Measurements from ENCODE around the gene SIN3A.
A peak's percentile ranks its signal among the peaks of the same experiment; 100 is the strongest.

Gene SIN3A

DNA sequence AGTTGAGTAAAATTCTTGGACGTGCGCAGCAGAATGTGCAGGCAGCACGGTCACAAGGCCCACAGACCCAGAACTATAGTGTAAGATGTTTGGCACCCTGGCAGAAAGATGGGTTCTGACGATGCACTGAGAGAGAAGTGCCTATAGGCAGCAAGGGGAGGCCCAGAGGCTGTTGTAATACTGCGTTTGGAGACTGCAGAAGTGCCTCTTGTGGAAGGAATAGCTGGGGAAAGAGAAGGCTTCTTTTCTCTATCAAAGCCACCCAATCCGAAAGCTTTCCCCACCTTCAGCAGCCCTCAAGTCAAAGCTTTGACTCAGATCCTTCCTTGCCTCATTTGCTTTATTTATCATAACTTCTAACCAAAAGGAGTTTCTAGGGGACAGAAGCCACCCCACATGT is 5.2 kb upstream of the SIN3A start:
- no peak overlapping the region for H2AFZ ChIP-seq (ENCODE audit: low read length, unreplicated experiment)
- peak overlapping the region; percentile 73; the same call in 1 of the 2 replicates for H3K27ac ChIP-seq (ENCODE audit: low read depth, low read length)
- no peaks in the 10 kb centered on the region for H3K27me3 ChIP-seq (ENCODE audit: insufficient read depth, low read length)
- H3K4me3 ChIP-seq (ENCODE audit: low read depth, low read length), result peak overlapping the region; percentile 87
- no peaks in the 10 kb centered on the region for H3K79me2 ChIP-seq (ENCODE audit: control insufficient read depth, insufficient read depth, low read length, unreplicated experiment)
- peaks cover 10% of the 10 kb centered on the region for H3K4me1 ChIP-seq (ENCODE audit: control insufficient read depth, insufficient read depth, low read length, unreplicated experiment)
- H3K36me3 ChIP-seq (ENCODE audit: insufficient read depth, low read length), result no peaks in the 10 kb centered on the region

DNA sequence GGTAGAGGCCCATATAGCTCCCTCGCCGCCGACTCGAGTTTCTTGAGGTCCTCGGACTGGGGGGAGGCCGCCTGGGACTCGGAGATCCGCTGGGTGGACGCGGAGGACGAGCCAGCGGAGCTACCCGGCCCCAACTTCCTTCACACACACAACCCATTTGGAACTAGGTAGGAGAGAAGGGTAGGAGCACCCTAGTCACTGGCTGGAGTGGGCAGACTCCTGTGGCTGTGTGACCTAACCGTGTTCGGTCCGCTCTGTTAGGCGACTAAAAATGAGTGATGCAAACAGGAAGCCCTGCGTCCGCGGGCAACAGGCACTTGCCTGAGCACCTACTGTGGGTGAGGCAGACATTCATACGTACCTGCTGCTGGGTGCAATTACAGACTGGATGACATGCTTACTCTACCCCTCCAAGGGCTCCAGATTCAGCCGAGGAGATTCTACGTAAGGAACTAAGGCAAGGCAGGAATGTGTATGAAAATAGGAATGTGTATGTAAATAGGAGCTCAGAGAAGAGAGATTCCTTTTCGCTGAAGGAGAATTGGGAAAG is 4.6 kb upstream of the SIN3A start:
- peak overlapping the region; percentile 57 for H2AFZ ChIP-seq (ENCODE audit: low read length, unreplicated experiment)
- H3K79me2 ChIP-seq (ENCODE audit: control insufficient read depth, insufficient read depth, low read length, unreplicated experiment), result no peaks in the 10 kb centered on the region
- no peaks in the 10 kb centered on the region for H3K36me3 ChIP-seq (ENCODE audit: insufficient read depth, low read length)
- peak overlapping the region; percentile 73 for H3K27ac ChIP-seq (ENCODE audit: low read depth, low read length)
- H3K4me3 ChIP-seq (ENCODE audit: low read depth, low read length), result peak overlapping the region; percentile 87
- H3K27me3 ChIP-seq (ENCODE audit: insufficient read depth, low read length), result no peaks in the 10 kb centered on the region
- H3K4me1 ChIP-seq (ENCODE audit: control insufficient read depth, insufficient read depth, low read length, unreplicated experiment), result peaks cover 10% of the 10 kb centered on the region

DNA sequence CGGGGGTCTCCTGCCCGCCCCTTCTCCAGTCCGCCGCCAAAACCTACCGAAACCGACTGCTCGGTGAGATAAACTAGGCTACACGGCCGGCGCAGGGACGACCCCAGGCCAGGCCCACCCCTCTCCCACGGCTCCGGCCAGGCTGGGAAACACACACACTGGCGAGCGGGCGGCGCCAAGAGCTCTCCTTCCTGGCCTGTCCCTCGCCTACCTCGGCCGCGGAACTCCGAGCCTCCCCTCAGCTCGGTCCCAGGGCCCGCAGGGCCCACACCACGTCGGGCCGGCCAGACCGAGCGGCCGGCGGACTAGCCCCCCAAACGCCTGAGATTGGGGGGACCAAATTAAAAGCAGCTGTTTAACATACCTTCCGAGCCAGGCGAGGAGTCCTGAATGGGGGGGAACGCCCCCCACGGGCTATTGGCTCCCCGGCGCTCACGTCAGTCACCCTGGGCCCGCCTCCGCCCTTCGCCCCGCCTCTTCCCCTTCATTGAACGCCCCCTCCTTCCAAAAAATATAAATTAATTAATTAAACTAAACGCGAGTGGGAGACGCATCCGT is 4.0 kb upstream of the SIN3A start:
- H3K4me3 ChIP-seq (ENCODE audit: low read depth, low read length), result peak overlapping the region; percentile 87
- peak overlapping the region; percentile 73 for H3K27ac ChIP-seq (ENCODE audit: low read depth, low read length)
- H2AFZ ChIP-seq (ENCODE audit: low read length, unreplicated experiment), result peak overlapping the region; percentile 65
- H3K36me3 ChIP-seq (ENCODE audit: insufficient read depth, low read length), result no peaks in the 10 kb centered on the region
- peaks cover 10% of the 10 kb centered on the region for H3K4me1 ChIP-seq (ENCODE audit: control insufficient read depth, insufficient read depth, low read length, unreplicated experiment)
- no peaks in the 10 kb centered on the region for H3K27me3 ChIP-seq (ENCODE audit: insufficient read depth, low read length)
- H3K79me2 ChIP-seq (ENCODE audit: control insufficient read depth, insufficient read depth, low read length, unreplicated experiment), result no peaks in the 10 kb centered on the region

DNA sequence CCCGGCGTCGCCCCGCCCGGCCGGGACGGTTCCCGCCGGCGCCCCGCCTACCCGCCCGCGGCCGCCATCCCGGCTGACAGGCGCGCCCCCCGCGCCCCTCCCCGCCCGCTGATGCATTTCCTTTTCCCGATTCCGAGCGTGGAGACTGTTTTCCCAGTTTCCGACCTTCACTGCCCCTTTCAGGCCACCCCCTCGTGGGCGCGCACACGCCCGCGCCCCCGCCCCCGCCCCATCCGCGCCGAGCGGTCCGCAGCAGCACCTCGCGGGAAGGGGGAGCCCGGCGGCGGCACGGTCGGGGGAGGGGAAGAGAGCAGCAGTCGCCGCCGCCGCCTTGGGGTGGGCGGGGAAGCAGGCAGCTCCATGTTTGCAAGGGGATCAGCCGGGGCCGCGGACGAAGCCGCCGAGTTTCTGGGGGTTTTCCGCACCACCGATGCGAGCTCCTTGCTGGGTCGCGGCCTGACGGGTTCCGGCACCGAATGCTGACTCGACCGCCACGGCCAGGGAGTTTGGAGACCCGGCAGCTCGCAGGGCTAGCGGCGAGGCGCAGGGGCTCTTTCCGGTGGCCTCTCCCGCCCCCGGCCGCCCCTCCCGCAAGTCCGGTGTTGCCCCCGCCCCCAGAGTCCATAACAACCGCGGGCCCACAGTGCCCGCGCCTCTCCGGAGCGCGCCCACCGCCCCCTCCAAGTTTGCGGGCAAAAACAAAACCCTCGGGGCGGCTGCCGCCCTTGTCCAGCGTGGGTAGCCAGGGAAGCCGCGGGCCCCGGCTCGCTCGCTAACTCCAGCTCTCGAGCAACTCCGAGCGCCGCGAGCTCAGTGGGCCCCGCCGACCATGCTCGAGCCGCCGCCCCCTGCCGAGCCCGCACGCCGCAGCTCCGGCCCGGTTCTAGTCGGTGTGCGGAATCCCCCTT is 3.2 kb upstream of the SIN3A start:
- peak overlapping the region; percentile 73 for H3K27ac ChIP-seq (ENCODE audit: low read depth, low read length)
- peak overlapping the region; percentile 81 for H2AFZ ChIP-seq (ENCODE audit: low read length, unreplicated experiment)

DNA sequence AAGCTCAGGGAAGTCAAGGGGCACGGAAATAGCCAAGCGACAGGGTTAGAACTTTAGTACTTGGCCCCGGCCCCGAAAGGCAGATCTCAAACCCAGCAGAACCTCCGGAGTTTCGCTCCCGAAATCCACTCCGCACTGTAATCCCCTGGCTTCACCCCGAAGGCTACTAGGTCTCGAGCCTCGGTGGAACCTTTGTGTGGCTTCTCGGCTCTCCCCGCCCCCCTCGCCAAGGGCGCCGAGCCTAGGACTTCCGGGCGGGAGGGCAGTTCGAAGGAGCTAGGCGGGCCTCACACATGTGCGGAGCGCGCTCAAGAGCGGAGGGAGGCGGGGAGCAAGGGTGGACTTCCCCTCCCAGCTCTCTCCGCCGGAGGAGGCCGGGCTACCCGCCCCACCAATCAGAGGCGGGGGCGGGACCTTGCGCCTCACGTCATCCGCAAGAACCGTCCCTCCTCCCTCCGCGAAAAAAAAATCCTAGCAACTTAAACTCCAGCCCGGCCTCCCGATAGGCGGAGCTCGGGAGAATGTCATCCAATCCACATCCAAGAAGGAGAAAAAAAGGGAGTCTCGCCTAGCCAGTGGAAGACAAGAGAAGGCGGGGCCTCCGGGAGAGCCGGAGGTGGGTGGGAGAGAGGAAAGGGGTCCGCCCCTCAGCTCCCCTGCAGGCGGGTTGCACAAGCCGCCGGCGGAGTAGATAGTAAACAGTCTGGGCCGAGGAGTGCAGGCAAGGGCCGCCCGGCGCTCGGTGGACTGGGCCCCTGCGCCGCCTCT is 2.4 kb upstream of the SIN3A start:
- Histone ChIP-seq H3K4me1 (ENCODE audit: control insufficient read depth, insufficient read depth, low read length, unreplicated experiment) (peaks cover 20% of the 10 kb centered on the region), H3K79me2 (ENCODE audit: control insufficient read depth, insufficient read depth, low read length, unreplicated experiment) (peaks cover 12% of the 10 kb centered on the region), H3K27me3 (ENCODE audit: insufficient read depth, low read length) (no peaks in the 10 kb centered on the region), H3K36me3 (ENCODE audit: insufficient read depth, low read length) (no peaks in the 10 kb centered on the region), H3K27ac (ENCODE audit: low read depth, low read length) (peak overlapping the region; percentile 84), H2AFZ (ENCODE audit: low read length, unreplicated experiment) (peak overlapping the region; percentile 81), H3K4me3 (ENCODE audit: low read depth, low read length) (peak overlapping the region; percentile 87)

More for the DNA sequence above, 3.2 kb upstream of the SIN3A start:
- no peaks in the 10 kb centered on the region for H3K27me3 ChIP-seq (ENCODE audit: insufficient read depth, low read length)
- peak overlapping the region; percentile 87 for H3K4me3 ChIP-seq (ENCODE audit: low read depth, low read length)
- peaks cover 4% of the 10 kb centered on the region for H3K79me2 ChIP-seq (ENCODE audit: control insufficient read depth, insufficient read depth, low read length, unreplicated experiment)
- peaks cover 13% of the 10 kb centered on the region for H3K4me1 ChIP-seq (ENCODE audit: control insufficient read depth, insufficient read depth, low read length, unreplicated experiment)
- no peaks in the 10 kb centered on the region for H3K36me3 ChIP-seq (ENCODE audit: insufficient read depth, low read length)

DNA sequence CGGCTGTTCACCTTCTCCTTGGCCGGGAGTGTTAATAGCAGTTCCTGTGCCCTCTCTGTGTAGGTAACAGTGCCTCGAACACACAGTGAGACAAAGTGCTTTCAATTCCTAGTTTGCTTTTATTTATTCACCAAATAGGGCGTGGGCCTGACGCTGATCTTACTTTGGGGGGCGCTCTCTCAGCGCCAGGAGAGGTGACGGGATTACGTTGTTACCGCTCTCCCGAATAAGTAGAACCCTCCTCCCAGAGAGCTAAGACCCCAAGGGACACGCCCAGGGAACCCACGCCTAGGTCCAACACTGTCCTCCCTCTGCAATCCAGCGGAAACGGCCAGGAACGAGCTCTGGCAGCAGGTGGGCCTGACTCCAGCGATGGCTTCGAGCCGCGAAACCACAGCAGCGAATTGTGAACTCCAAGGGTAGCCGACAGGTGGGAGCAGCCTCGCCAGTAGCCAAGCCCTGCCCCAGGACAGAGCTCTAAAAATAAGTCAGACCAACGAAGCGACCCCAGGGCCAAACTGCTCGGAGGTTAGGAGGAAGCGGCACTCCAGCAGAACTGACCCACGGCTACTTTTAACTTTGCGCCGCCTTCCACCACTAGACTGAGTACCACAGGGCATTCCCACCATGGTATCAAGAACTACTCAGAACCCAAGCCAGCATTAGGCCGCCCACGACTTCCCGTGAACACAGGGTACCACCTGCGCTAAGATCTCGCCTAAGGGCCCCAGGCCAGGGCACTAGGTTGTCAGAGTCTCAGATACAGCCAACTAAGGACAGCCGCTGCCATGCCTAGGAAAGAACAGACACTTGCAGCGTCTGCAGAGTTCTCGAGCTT is 1.6 kb upstream of the SIN3A start:
- H2AFZ ChIP-seq (ENCODE audit: low read length, unreplicated experiment), result peak overlapping the region; percentile 33

DNA sequence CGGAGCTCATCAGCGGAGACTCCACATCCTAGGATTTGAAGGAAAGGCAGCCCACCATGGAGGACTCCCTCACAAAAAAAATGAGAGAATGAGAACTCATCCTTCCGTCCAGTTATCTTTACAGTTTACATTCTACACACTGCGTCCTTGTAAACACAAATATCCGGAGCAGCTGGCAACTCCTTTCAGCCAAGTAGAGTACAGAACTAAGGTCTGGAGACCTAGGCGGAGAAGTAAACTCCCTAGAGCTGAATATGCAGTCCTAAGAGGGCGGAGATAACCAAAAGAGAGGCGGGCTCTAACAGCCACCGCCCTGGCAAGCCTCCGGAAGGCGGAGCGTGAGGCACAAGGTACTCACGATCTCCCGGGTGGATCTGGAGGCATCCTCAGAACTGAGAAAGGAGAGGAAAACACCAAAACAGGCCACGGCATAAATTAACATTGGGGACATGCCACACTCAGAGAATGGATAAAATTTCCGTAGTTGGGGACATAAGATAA is 924 bp upstream of the SIN3A start:
- Histone ChIP-seq H3K79me2 (ENCODE audit: control insufficient read depth, insufficient read depth, low read length, unreplicated experiment) (peaks cover 27% of the 10 kb centered on the region), H3K36me3 (ENCODE audit: insufficient read depth, low read length) (no peaks in the 10 kb centered on the region), H3K4me1 (ENCODE audit: control insufficient read depth, insufficient read depth, low read length, unreplicated experiment) (peaks cover 20% of the 10 kb centered on the region), H3K27ac (ENCODE audit: low read depth, low read length) (peak overlapping the region; percentile 84), H2AFZ (ENCODE audit: low read length, unreplicated experiment) (peak overlapping the region; percentile 7), H3K4me3 (ENCODE audit: low read depth, low read length) (peak overlapping the region; percentile 79), H3K27me3 (ENCODE audit: insufficient read depth, low read length) (no peaks in the 10 kb centered on the region)

More for the DNA sequence above, 1.6 kb upstream of the SIN3A start:
- H3K4me3 ChIP-seq (ENCODE audit: low read depth, low read length), result peak overlapping the region; percentile 79
- H3K79me2 ChIP-seq (ENCODE audit: control insufficient read depth, insufficient read depth, low read length, unreplicated experiment), result peaks cover 20% of the 10 kb centered on the region
- no peaks in the 10 kb centered on the region for H3K36me3 ChIP-seq (ENCODE audit: insufficient read depth, low read length)
- no peaks in the 10 kb centered on the region for H3K27me3 ChIP-seq (ENCODE audit: insufficient read depth, low read length)
- peaks cover 20% of the 10 kb centered on the region for H3K4me1 ChIP-seq (ENCODE audit: control insufficient read depth, insufficient read depth, low read length, unreplicated experiment)
- peak overlapping the region; percentile 84 for H3K27ac ChIP-seq (ENCODE audit: low read depth, low read length)

DNA sequence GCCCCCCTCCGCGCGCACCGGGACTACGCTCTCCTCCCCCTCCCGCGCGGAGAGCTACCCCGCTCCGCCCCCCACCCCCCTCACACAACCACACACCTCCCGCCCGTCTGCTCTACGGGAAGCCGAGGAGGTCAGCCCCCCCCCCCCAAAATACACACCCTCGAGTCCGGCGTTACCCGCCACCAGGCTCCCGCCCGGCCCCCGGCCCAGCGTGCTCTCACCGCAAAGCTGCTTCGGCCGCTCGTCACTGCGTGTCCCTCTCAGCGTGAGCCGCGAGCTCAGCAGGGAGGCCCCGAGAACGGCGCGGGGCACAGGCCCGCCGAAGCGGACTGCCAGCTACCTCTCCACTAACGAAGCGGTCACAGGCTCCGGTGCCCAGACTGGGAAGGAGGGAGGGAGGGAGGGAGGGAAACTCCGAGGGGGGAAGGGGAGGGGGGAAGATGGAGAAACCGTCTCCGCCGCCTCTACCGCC is 252 bp downstream of the SIN3A start:
- Histone ChIP-seq H3K79me2 (ENCODE audit: control insufficient read depth, insufficient read depth, low read length, unreplicated experiment) (peaks cover 39% of the 10 kb centered on the region), H3K4me3 (ENCODE audit: low read depth, low read length) (peak overlapping the region; percentile 90), H3K4me1 (ENCODE audit: control insufficient read depth, insufficient read depth, low read length, unreplicated experiment) (peaks cover 11% of the 10 kb centered on the region), H3K36me3 (ENCODE audit: insufficient read depth, low read length) (no peaks in the 10 kb centered on the region), H2AFZ (ENCODE audit: low read length, unreplicated experiment) (peak overlapping the region; percentile 77), H3K27ac (ENCODE audit: low read depth, low read length) (peak overlapping the region; percentile 94), H3K27me3 (ENCODE audit: insufficient read depth, low read length) (no peaks in the 10 kb centered on the region)

DNA sequence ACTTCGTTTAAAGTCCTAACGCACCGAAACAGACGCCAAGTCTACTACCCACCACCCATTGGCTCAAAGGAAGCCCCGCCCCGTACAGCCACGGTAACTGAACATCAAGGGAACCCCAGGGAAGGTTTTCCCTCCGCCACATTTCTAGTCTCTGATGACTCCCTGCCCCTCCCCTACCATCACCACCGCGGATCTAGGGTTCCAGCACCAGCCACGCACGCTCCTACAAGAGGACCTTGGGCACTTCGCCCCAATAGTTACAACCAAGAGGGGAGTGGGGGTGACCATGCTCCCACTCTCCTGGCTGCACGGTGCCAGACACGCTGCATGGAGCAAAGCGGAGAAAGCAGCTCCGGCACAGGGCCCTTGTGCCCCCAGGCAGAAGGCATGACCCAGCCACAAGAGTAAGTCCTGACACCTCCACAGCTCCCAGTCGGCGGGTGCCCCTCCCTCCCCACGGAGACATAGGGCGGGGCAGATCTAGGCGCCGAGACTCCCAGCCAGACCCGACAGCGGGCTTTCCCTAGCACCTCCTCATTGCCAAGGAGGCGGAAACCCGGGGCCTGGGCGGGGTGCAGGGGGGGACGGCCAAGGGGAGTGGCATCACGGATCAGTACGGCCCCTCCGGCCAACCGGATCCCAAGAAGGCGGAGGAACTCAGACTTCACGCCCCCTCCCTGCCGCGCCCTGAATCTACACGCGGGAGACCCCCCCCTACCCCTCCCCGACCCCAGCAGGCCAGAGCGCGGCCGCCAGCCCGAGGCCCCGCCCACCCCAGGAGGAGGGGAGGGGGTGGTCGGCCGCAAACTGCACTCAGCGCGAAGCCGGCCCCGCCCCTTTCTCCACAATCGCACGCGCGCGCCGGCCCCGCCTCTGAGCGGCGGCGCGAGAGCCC is 936 bp downstream of the SIN3A start:
- Histone ChIP-seq H3K4me1 (ENCODE audit: control insufficient read depth, insufficient read depth, low read length, unreplicated experiment) (peaks cover 10% of the 10 kb centered on the region), H3K27me3 (ENCODE audit: insufficient read depth, low read length) (no peaks in the 10 kb centered on the region), H3K4me3 (ENCODE audit: low read depth, low read length) (peak overlapping the region; percentile 90), H3K27ac (ENCODE audit: low read depth, low read length) (peak overlapping the region; percentile 71), H3K79me2 (ENCODE audit: control insufficient read depth, insufficient read depth, low read length, unreplicated experiment) (peaks cover 45% of the 10 kb centered on the region), H3K36me3 (ENCODE audit: insufficient read depth, low read length) (no peaks in the 10 kb centered on the region), H2AFZ (ENCODE audit: low read length, unreplicated experiment) (no peak overlapping the region)

All from ACC112 (cell line).